Trophoblast cell (in vitro differentiated cells and primary cell): ENCODE measurements around the gene TRAPPC4.

Experiments used
- DNase-seq, 2 donors: peaks; one replicate each; pipeline ENCODE4 v3.0.0-alpha.2; 2016
- H2AFZ ChIP-seq: 2 replicates; pipeline ENCODE4 v1.6.1; 2013; ENCODE audit warnings: low read length, moderate library complexity, mild to moderate bottlenecking; ENCODE audit not compliant: insufficient read depth, poor library complexity
- H2AK5ac ChIP-seq: 2 replicates; pipeline ENCODE4 v1.6.1; 2013; ENCODE audit warnings: mild to moderate bottlenecking, low read length
- H2BK120ac ChIP-seq: 2 replicates; pipeline ENCODE4 v1.6.1; 2013; ENCODE audit warnings: low read length, mild to moderate bottlenecking, moderate library complexity; ENCODE audit not compliant: insufficient read depth, poor library complexity
- H2BK12ac ChIP-seq: 2 replicates; pipeline ENCODE4 v1.6.1; 2013; ENCODE audit warnings: mild to moderate bottlenecking, low read length, moderate library complexity
- H2BK5ac ChIP-seq: 2 replicates; pipeline ENCODE4 v1.6.1; 2013; ENCODE audit warnings: low read length, low read depth, moderate library complexity, mild to moderate bottlenecking; ENCODE audit not compliant: poor library complexity
- H3K14ac ChIP-seq: 2 replicates; pipeline ENCODE4 v1.6.1; 2013; ENCODE audit warnings: mild to moderate bottlenecking, low read length
- H3K18ac ChIP-seq: 2 replicates; pipeline ENCODE4 v1.6.1; 2013; ENCODE audit warnings: mild to moderate bottlenecking, low read length
- H3K23ac ChIP-seq: 2 replicates; pipeline ENCODE4 v1.6.1; 2013; ENCODE audit warnings: low read length
- H3K27ac ChIP-seq: 2 replicates; pipeline ENCODE4 v1.5.1; 2013; ENCODE audit warnings: low read depth, mild to moderate bottlenecking, inconsistent platforms, low read length, moderate library complexity
- H3K27me3 ChIP-seq: 2 replicates; pipeline ENCODE4 v1.6.1; 2013; ENCODE audit warnings: inconsistent platforms, mild to moderate bottlenecking, low read length, moderate library complexity; ENCODE audit not compliant: insufficient read depth
- H3K36me3 ChIP-seq, 2 experiments: 1 replicate in 1 of 2; 2 replicates in 1 of 2; pipeline ENCODE4 v1.6.1; 2013; ENCODE audit warnings: low read length in 2 of 2, mild to moderate bottlenecking in 2 of 2, moderate library complexity in 1 of 2; ENCODE audit not compliant: insufficient read depth in 2 of 2, control insufficient read depth in 1 of 2
- H3K4ac ChIP-seq: 2 replicates; pipeline ENCODE4 v1.6.1; 2013; ENCODE audit warnings: low read depth, mild to moderate bottlenecking, low read length, moderate library complexity
- H3K4me1 ChIP-seq, 2 experiments: 1 replicate in 1 of 2; 2 replicates in 1 of 2; pipeline ENCODE4 v1.6.1; 2013; ENCODE audit warnings: low read length in 2 of 2, mild to moderate bottlenecking in 2 of 2, moderate library complexity in 1 of 2; ENCODE audit not compliant: insufficient read depth in 2 of 2, control insufficient read depth in 1 of 2
- H3K4me2 ChIP-seq: 2 replicates; pipeline ENCODE4 v1.6.1; 2013; ENCODE audit warnings: inconsistent platforms, mild to moderate bottlenecking, low read length, moderate library complexity
- H3K4me3 ChIP-seq: 2 replicates; pipeline ENCODE4 v1.5.1; 2013; ENCODE audit warnings: mild to moderate bottlenecking, low read depth, low read length, inconsistent platforms
- H3K79me1 ChIP-seq: one replicate; pipeline ENCODE4 v1.6.1; 2013; ENCODE audit warnings: low read length
- H3K79me2 ChIP-seq: 2 replicates; pipeline ENCODE4 v1.6.1; 2013; ENCODE audit warnings: low read length, mild to moderate bottlenecking; ENCODE audit not compliant: control insufficient read depth, insufficient read depth, poor library complexity
- H3K9ac ChIP-seq: 2 replicates; pipeline ENCODE4 v1.6.1; 2013; ENCODE audit warnings: mild to moderate bottlenecking, low read length
- H3K9me3 ChIP-seq: 2 replicates; pipeline ENCODE4 v1.6.1; 2013; ENCODE audit warnings: low read depth, mild to moderate bottlenecking, control low read depth, inconsistent platforms, low read length; ENCODE audit not compliant: insufficient read depth
- H4K12ac ChIP-seq: 2 replicates; pipeline ENCODE4 v1.6.1; 2013; ENCODE audit warnings: low read depth, mild to moderate bottlenecking, low read length, moderate library complexity
- H4K8ac ChIP-seq: 2 replicates; pipeline ENCODE4 v1.6.1; 2013; ENCODE audit warnings: low read depth, mild to moderate bottlenecking, low read length, moderate library complexity
- H4K91ac ChIP-seq: one replicate; pipeline ENCODE4 v1.6.1; 2013; ENCODE audit warnings: low read depth, mild to moderate bottlenecking, low read length, moderate library complexity
- WGBS: extraction: QIAGEN DNeasy Blood & Tissue Kit; methylation state at CpG from one replicate; pipeline ENCODE4 v1.1.7; 2013; ENCODE audit warnings: missing lambda C conversion rate; ENCODE audit not compliant: insufficient read length, insufficient coverage; ENCODE audit errors: extremely low coverage; 5-methylcytosine and 5-hydroxymethylcytosine counted together

Gene TRAPPC4

GRCh38 chr11:119049081-119049480 lies 30.5 kb downstream of the TRAPPC4 start:
- Histone ChIP-seq H2AFZ (no peak overlapping the region), H2AK5ac (no peak overlapping the region), H3K9ac (no peak overlapping the region), H4K8ac (no peak overlapping the region), H2BK12ac (no peak overlapping the region), H2BK5ac (no peak overlapping the region), H3K4me3 (no peak overlapping the region), H3K4me2 (no peak overlapping the region), H3K4ac (no peak overlapping the region), H3K79me1 (no peaks in the 10 kb centered on the region), H3K9me3 (peaks cover 1% of the 10 kb centered on the region), H4K12ac (no peak overlapping the region), H3K23ac (no peak overlapping the region), H3K4me1 (no peaks in the 10 kb centered on the region), H2BK120ac (no peak overlapping the region), H3K27me3 (no peaks in the 10 kb centered on the region), H3K14ac (no peak overlapping the region), H3K36me3 (peaks cover 76 to 88% of the 10 kb centered on the region in 2 experiments), H3K79me2 (no peaks in the 10 kb centered on the region), H3K27ac (no peak overlapping the region), H3K18ac (no peak overlapping the region), H4K91ac (no peak overlapping the region)
- WGBS = no CpG with 5 or more reads among the region's 7 CpGs
- no peak for DNase-seq

GRCh38 chr11:119051440-119052162 lies 33.0 kb downstream of the TRAPPC4 start:
- Histone ChIP-seq H4K8ac (no peak overlapping the region), H3K4me2 (no peak overlapping the region), H2BK120ac (no peak overlapping the region), H3K4me3 (no peak overlapping the region), H3K23ac (no peak overlapping the region), H4K91ac (no peak overlapping the region), H2BK12ac (no peak overlapping the region), H3K9me3 (peaks cover 2% of the 10 kb centered on the region), H3K9ac (no peak overlapping the region), H2BK5ac (no peak overlapping the region), H3K18ac (no peak overlapping the region), H3K79me2 (peaks cover 3% of the 10 kb centered on the region), H3K4me1 (peaks cover 5 to 8% of the 10 kb centered on the region in 2 experiments), H2AK5ac (no peak overlapping the region), H4K12ac (no peak overlapping the region), H2AFZ (no peak overlapping the region), H3K27me3 (no peaks in the 10 kb centered on the region), H3K27ac (no peak overlapping the region), H3K79me1 (peaks cover under 1% of the 10 kb centered on the region), H3K4ac (no peak overlapping the region), H3K14ac (no peak overlapping the region), H3K36me3 (peaks cover 72 to 82% of the 10 kb centered on the region in 2 experiments)
- no peak for DNase-seq
- no CpG with 5 or more reads among the region's 17 CpGs for WGBS

DNA sequence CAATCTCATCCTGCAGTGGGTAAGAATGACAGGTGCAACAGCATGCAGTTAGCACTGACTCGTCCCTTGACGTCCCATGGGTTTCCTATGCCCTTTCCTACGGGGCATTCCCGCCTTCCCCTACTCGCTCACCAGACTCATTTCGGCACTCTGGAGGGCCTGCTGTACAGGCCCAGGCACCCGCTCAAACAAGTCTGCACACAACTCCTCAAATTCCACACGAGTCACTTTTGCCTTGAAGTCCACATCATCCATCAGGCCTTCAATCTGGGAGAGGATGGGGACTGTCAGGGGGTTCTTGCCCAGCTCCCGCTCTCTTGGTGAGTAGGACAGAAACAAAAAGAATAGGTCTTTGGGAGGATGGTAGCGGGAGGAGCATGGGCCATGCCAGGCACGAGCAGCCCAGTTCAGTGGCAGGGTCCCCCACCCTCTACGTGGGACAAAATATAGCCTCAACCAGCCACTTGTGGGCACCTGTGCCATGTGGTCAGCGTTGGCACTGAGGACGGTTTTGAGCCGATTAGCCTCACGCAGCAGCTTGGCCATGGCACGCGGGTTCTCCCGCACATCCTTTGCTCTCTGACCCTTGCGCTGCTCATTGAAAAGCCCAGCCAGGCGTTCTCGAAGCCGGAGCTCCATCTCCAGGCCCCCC lies 33.7 kb downstream of the TRAPPC4 start:
- Histone ChIP-seq H3K4me2 (no peak overlapping the region), H3K14ac (no peak overlapping the region), H3K4ac (no peak overlapping the region), H2BK120ac (no peak overlapping the region), H4K12ac (no peak overlapping the region), H3K27me3 (no peaks in the 10 kb centered on the region), H3K79me1 (peaks cover 5% of the 10 kb centered on the region), H2BK12ac (no peak overlapping the region), H3K79me2 (peaks cover 6% of the 10 kb centered on the region), H3K4me1 (peaks cover 5 to 8% of the 10 kb centered on the region in 2 experiments), H3K9ac (no peak overlapping the region), H3K36me3 (peaks cover 68 to 76% of the 10 kb centered on the region in 2 experiments), H4K91ac (no peak overlapping the region), H3K27ac (no peak overlapping the region), H2BK5ac (no peak overlapping the region), H4K8ac (no peak overlapping the region), H3K23ac (no peak overlapping the region), H3K9me3 (peaks cover 2% of the 10 kb centered on the region), H3K4me3 (no peak overlapping the region), H2AFZ (no peak overlapping the region), H2AK5ac (no peak overlapping the region), H3K18ac (no peak overlapping the region)
- no peak for DNase-seq
- no CpG with 5 or more reads among the region's 23 CpGs for WGBS

GRCh38 chr11:119054418-119054817 lies 35.9 kb downstream of the TRAPPC4 start:
- Histone ChIP-seq H3K36me3 (peaks cover 47 to 54% of the 10 kb centered on the region in 2 experiments), H3K4me3 (no peak overlapping the region), H3K79me2 (peaks cover 8% of the 10 kb centered on the region), H3K9me3 (peaks cover 2% of the 10 kb centered on the region), H4K91ac (no peak overlapping the region), H2AK5ac (no peak overlapping the region), H2BK12ac (no peak overlapping the region), H3K4me1 (peaks cover 9 to 10% of the 10 kb centered on the region in 2 experiments), H2BK120ac (no peak overlapping the region), H4K12ac (no peak overlapping the region), H2AFZ (no peak overlapping the region), H3K27ac (no peak overlapping the region), H3K4me2 (no peak overlapping the region), H3K14ac (no peak overlapping the region), H3K27me3 (no peaks in the 10 kb centered on the region), H3K9ac (no peak overlapping the region), H4K8ac (no peak overlapping the region), H3K4ac (no peak overlapping the region), H2BK5ac (no peak overlapping the region), H3K79me1 (peaks cover 8% of the 10 kb centered on the region), H3K23ac (no peak overlapping the region), H3K18ac (no peak overlapping the region)
- no CpG with 5 or more reads among the region's 10 CpGs for WGBS
- no peak for DNase-seq
